SK-N-SH (cell line): ENCODE measurements around the gene CDH13. TPM values are rescaled to one million over a fixed set of nuclear protein-coding genes. Genes with fewer than 3 reads are reported as not detected.

Experiments used
- CTCF ChIA-PET: fragments of 300-600, 350-600 bp; formaldehyde crosslinking; extraction: SDS; loops from one replicate; lab custom pipeline; 2021; lab: Yijun Ruan, JAX
- POLR2A ChIA-PET: fragments of 350-600 bp; sonication (Branson Sonifier 250); formaldehyde crosslinking; extraction: SDS; loops from one replicate; lab custom pipeline; 2020; ENCODE audit warnings: antibody characterized with exemption, inconsistent platforms; lab: Yijun Ruan, JAX
- DNase-seq: peaks from one replicate; pipeline ENCODE4 v3.0.0; 2012
- H2AFZ ChIP-seq: fragments of 200-600 bp; sonication (generic); 2 replicates; pipeline ENCODE4 v1.8.1; 2016; ENCODE audit warnings: antibody characterized with exemption, mild to moderate bottlenecking, low read depth
- H3F3A ChIP-seq: fragments of 200-600 bp; sonication (generic); replicated peaks from 2 replicates; pipeline ENCODE3; 2016; ENCODE audit warnings: antibody characterized with exemption, mild to moderate bottlenecking; ENCODE audit not compliant: insufficient read depth
- H3K27ac ChIP-seq, 2 experiments: fragments of 200-500 bp in 1 of 2; fragments of 200-600 bp in 1 of 2; sonication (Bioruptor generic) in 1 of 2; sonication (generic), shearing (Covaris generic) in 1 of 2; 2 replicates each; pipeline versions ENCODE4 v1.5.1 to v1.6.1; 2014 to 2016; ENCODE audit warnings: low read depth in 2 of 2, inconsistent platforms in 1 of 2, low read length in 1 of 2, mild to moderate bottlenecking in 1 of 2, mixed read lengths in 1 of 2
- H3K27me3 ChIP-seq: fragments of 200-600 bp; sonication (generic), shearing (Covaris generic); 2 replicates; pipeline ENCODE4 v1.6.1; 2016; ENCODE audit warnings: mixed run types; ENCODE audit not compliant: insufficient read depth
- H3K36me3 ChIP-seq, 2 experiments: fragments of 200-500 bp in 1 of 2; fragments of 200-600 bp in 1 of 2; sonication (Bioruptor generic) in 1 of 2; sonication (generic) in 1 of 2; replicated peaks in 1 of 2; 2 replicates each; pipeline versions ENCODE3 to v1.5.1; 2014 to 2016; ENCODE audit warnings: low read length in 1 of 2, mild to moderate bottlenecking in 1 of 2; ENCODE audit not compliant: insufficient read depth in 2 of 2, control insufficient read depth in 1 of 2
- H3K4me1 ChIP-seq, 2 experiments: fragments of 200-500 bp in 1 of 2; fragments of 200-600 bp in 1 of 2; sonication (Bioruptor generic) in 1 of 2; sonication (generic), shearing (Covaris generic) in 1 of 2; 2 replicates each; pipeline versions ENCODE4 v1.5.1 to v1.6.1; 2014 to 2016; ENCODE audit warnings: low read depth in 1 of 2, low read length in 1 of 2, mixed run types in 1 of 2; ENCODE audit not compliant: insufficient read depth in 2 of 2, control insufficient read depth in 1 of 2
- H3K4me2 ChIP-seq: fragments of 200-600 bp; sonication (generic), shearing (Covaris generic); 2 replicates; pipeline ENCODE4 v1.6.1; 2017; ENCODE audit warnings: mixed run types
- H3K4me3 ChIP-seq, 2 experiments: fragments of 200-500 bp in 1 of 2; fragments of 200-600 bp in 1 of 2; sonication (Bioruptor generic) in 1 of 2; sonication (generic), shearing (Covaris generic) in 1 of 2; 2 replicates each; pipeline versions ENCODE4 v1.5.1 to v1.8.1; 2014 to 2016; ENCODE audit warnings: low read depth in 2 of 2, inconsistent platforms in 1 of 2, low read length in 1 of 2, mild to moderate bottlenecking in 1 of 2, mixed read lengths in 1 of 2, moderate library complexity in 1 of 2
- H3K79me2 ChIP-seq: fragments of 200-600 bp; sonication (generic); 2 replicates; pipeline ENCODE4 v1.8.1; 2017; ENCODE audit warnings: mild to moderate bottlenecking; ENCODE audit not compliant: insufficient read depth
- H3K9ac ChIP-seq: fragments of 200-600 bp; sonication (generic); 2 replicates; pipeline ENCODE4 v1.6.1; 2017; ENCODE audit warnings: mixed run types
- H3K9me2 ChIP-seq: fragments of 200-600 bp; sonication (generic); 2 replicates; pipeline ENCODE4 v1.6.1; 2017; ENCODE audit warnings: mixed run types
- H3K9me3 ChIP-seq: fragments of 200-600 bp; sonication (generic); 2 replicates; pipeline ENCODE4 v1.6.1; 2017; ENCODE audit warnings: mixed run types, mild to moderate bottlenecking, moderate library complexity
- H4K20me1 ChIP-seq: fragments of 200-600 bp; sonication (generic); 2 replicates; pipeline ENCODE4 v1.6.1; 2017; ENCODE audit warnings: mild to moderate bottlenecking, mixed run types; ENCODE audit not compliant: insufficient read depth
- CHD2 ChIP-seq: fragments of 150-350 bp; IDR thresholded peaks from 2 replicates; pipeline ENCODE4 v1.6.1; 2018; ENCODE audit warnings: low read length; ENCODE audit not compliant: partially characterized antibody
- CTCF ChIP-seq: fragments of 200-600 bp; sonication (generic); IDR thresholded peaks from 2 replicates; pipeline ENCODE4 v1.6.1; 2017; ENCODE audit warnings: antibody characterized with exemption, mild to moderate bottlenecking, moderate library complexity
- ELF1 ChIP-seq: IDR thresholded peaks from 2 replicates; pipeline ENCODE4 v1.4.0; 2012
- EZH2phosphoT487 ChIP-seq: fragments of 200-600 bp; sonication (generic); IDR thresholded peaks from 2 replicates; pipeline ENCODE4 v1.6.1; 2017; ENCODE audit warnings: low read depth, mixed run types, mild to moderate bottlenecking, antibody characterized with exemption, moderate library complexity, borderline replicate concordance
- FOXJ3 ChIP-seq: sonication (generic); formaldehyde crosslinking; IDR thresholded peaks from 2 replicates; pipeline ENCODE4 v1.5.1; 2020; ENCODE audit warnings: mild to moderate bottlenecking, missing genetic modification reagents
- FOXM1 ChIP-seq: IDR thresholded peaks from 2 replicates; pipeline ENCODE4 v1.4.0; 2012; ENCODE audit warnings: low read depth, mild to moderate bottlenecking
- IRF3 ChIP-seq: fragments of 150-350 bp; IDR thresholded peaks from 2 replicates; pipeline ENCODE4 v1.6.1; 2016; ENCODE audit warnings: mild to moderate bottlenecking, low read depth, low read length
- JUND ChIP-seq: IDR thresholded peaks from 2 replicates; pipeline ENCODE4 v1.4.0; 2012
- MAX ChIP-seq: IDR thresholded peaks from 2 replicates; pipeline ENCODE4 v1.4.0; 2012; ENCODE audit warnings: low read depth
- PBX3 ChIP-seq: IDR thresholded peaks from 2 replicates; pipeline ENCODE4; 2012
- POLR2AphosphoS5 ChIP-seq: IDR thresholded peaks from 2 replicates; pipeline ENCODE4 v1.6.1; 2012; ENCODE audit warnings: low read depth, low read length
- RAD21 ChIP-seq: IDR thresholded peaks from 2 replicates; pipeline ENCODE4 v1.6.1; 2012; ENCODE audit warnings: mild to moderate bottlenecking, low read length
- RCOR1 ChIP-seq: fragments of 150-350 bp; IDR thresholded peaks from 2 replicates; pipeline ENCODE4 v1.6.1; 2017; ENCODE audit warnings: antibody characterized with exemption, low read length
- RFX5 ChIP-seq: IDR thresholded peaks from 2 replicates; pipeline ENCODE4 v1.6.1; 2012; ENCODE audit warnings: mild to moderate bottlenecking, improper control_type of control experiment, low read length
- SIN3A ChIP-seq: IDR thresholded peaks from 2 replicates; pipeline ENCODE4 v1.6.1; 2012; ENCODE audit warnings: low read depth, mild to moderate bottlenecking, low read length, moderate library complexity, borderline replicate concordance
- TAF1 ChIP-seq: IDR thresholded peaks from 2 replicates; pipeline ENCODE4 v1.6.1; 2012; ENCODE audit warnings: low read depth, mild to moderate bottlenecking, low read length, moderate library complexity, borderline replicate concordance
- TCF12 ChIP-seq: IDR thresholded peaks from 2 replicates; pipeline ENCODE4 v1.4.0; 2012
- USF1 ChIP-seq: IDR thresholded peaks from 2 replicates; pipeline ENCODE4 v1.4.0; 2012; ENCODE audit warnings: low read depth, borderline replicate concordance
- YY1 ChIP-seq: IDR thresholded peaks from 2 replicates; pipeline ENCODE4 v1.4.0; 2012; ENCODE audit warnings: low read depth, mild to moderate bottlenecking
- WGBS: methylation state at CpG from one replicate; pipeline ENCODE4 v1.1.6; 2017; ENCODE audit warnings: low lambda C conversion rate; 5-methylcytosine and 5-hydroxymethylcytosine counted together
- polyA plus RNA-seq, 3 experiments: library from polyadenylated mRNA; depleted of rRNA; stranded (reverse); fragments of >200 nt; gene quantifications; 2 replicates each; pipeline ENCODE4 v1.2.3, GENCODE V29; 2012

Gene CDH13
- polyA plus RNA-seq, 1 of the 3 experiments (the other 2 are of a cell fraction), result 93.0 TPM

- H3F3A ChIP-seq, result no peaks in the 10 kb centered on the region
- no peaks in the 10 kb centered on the region for H4K20me1 ChIP-seq
- H3K27ac ChIP-seq, result no peak overlapping the region
- H3K4me1 ChIP-seq, result no peaks in the 10 kb centered on the region
- H3K36me3 ChIP-seq, result no peaks in the 10 kb centered on the region
- H3K79me2 ChIP-seq, result no peaks in the 10 kb centered on the region
- H3K4me3 ChIP-seq, result no peak overlapping the region
- WGBS, result 22% methylated on average over 6 of the region's 7 CpGs
- TF ChIP-seq CHD2 (no peak), RCOR1 (no peak), FOXM1 (no peak), TAF1 (no peak), PBX3 (no peak), SIN3A (no peak), TCF12 (no peak), YY1 (no peak), MAX (no peak), ELF1 (no peak), IRF3 (no peak), FOXJ3 (no peak), USF1 (no peak)
- H3K27me3 ChIP-seq, result no peaks in the 10 kb centered on the region
- no peaks in the 10 kb centered on the region for H3K9me3 ChIP-seq
- no peak overlapping the region for H3K4me2 ChIP-seq
- DNase-seq, result no peak
- H3K9me2 ChIP-seq, result no peaks in the 10 kb centered on the region
- no peak overlapping the region for H3K9ac ChIP-seq
- ChIA-PET CTCF (no interaction called here), POLR2A (no interaction called here)
- H2AFZ ChIP-seq, result no peak overlapping the region
These were observed 846.2 kb downstream of the CDH13 start for GRCh38 chr16:83472776-83473501.

- Histone ChIP-seq H2AFZ (no peak overlapping the region), H3K4me3 (no peak overlapping the region), H3F3A (no peaks in the 10 kb centered on the region), H3K9ac (no peak overlapping the region), H3K4me1 (no peaks in the 10 kb centered on the region), H3K36me3 (no peaks in the 10 kb centered on the region), H3K9me3 (no peaks in the 10 kb centered on the region), H3K27ac (no peak overlapping the region)
- POLR2A ChIA-PET, result no interaction called here
- no peak for TF ChIP-seq RFX5
- TF ChIP-seq ELF1, result no peak
- TF ChIP-seq POLR2AphosphoS5, result no peak
- no peak for TF ChIP-seq EZH2phosphoT487
- TF ChIP-seq JUND, result no peak
- TF ChIP-seq IRF3, result no peak
- TF ChIP-seq CTCF, result no peak
- no peak for TF ChIP-seq PBX3
- TF ChIP-seq RAD21, result no peak
- TF ChIP-seq, all 33 proteins: peak for 0
- H3K4me2 ChIP-seq, result no peak overlapping the region
- DNase-seq, result no peak
- CTCF ChIA-PET, result no interaction called here
- no peaks in the 10 kb centered on the region for H4K20me1 ChIP-seq
- no peaks in the 10 kb centered on the region for H3K79me2 ChIP-seq
- 49% methylated on average over 2 of the region's 2 CpGs for WGBS
- no peaks in the 10 kb centered on the region for H3K9me2 ChIP-seq
- no peaks in the 10 kb centered on the region for H3K27me3 ChIP-seq
These were observed 847.3 kb downstream of the CDH13 start for GRCh38 chr16:83473926-83474650.
